ENCODE measurements around the gene C1QC.
A peak's percentile ranks its signal among the peaks of the same experiment; 100 is the strongest.
"Not testable (repeated sequence)": the region's sequence is repeated elsewhere in the genome, so short reads cannot be mapped to it uniquely, and the experiment has no call there.

C1QC gene

GRCh38 chr1:22646384-22646783, 3.0 kb downstream of the C1QC start:
- DNase-seq (ENCODE audit: low read depth in 2 of 3, low spot score in 1 of 3) = no peak

- DNase-seq (ENCODE audit: low read depth in 2 of 3, low spot score in 1 of 3) = no peak
These were observed 6.8 kb downstream of the C1QC start for GRCh38 chr1:22650089-22650693.

- DNase-seq (ENCODE audit: low read depth in 2 of 3, low spot score in 1 of 3) = no peak
These were observed 8.8 kb downstream of the C1QC start for GRCh38 chr1:22651941-22652856.

- DNase-seq (ENCODE audit: low read depth in 2 of 3, low spot score in 1 of 3) = no peak
These were observed 9.5 kb downstream of the C1QC start, which contains the start of gene C1QB for GRCh38 chr1:22652881-22653316. Gene C1QB, plus strand, starts transcription at chr1:22653236. Its CDS starts 6,227 bp downstream, at chr1:22659463.

- no peak for DNase-seq (ENCODE audit: low read depth in 2 of 3, low spot score in 1 of 3)
These were observed 11.3 kb downstream of the C1QC start for GRCh38 chr1:22654692-22655091.

DNA sequence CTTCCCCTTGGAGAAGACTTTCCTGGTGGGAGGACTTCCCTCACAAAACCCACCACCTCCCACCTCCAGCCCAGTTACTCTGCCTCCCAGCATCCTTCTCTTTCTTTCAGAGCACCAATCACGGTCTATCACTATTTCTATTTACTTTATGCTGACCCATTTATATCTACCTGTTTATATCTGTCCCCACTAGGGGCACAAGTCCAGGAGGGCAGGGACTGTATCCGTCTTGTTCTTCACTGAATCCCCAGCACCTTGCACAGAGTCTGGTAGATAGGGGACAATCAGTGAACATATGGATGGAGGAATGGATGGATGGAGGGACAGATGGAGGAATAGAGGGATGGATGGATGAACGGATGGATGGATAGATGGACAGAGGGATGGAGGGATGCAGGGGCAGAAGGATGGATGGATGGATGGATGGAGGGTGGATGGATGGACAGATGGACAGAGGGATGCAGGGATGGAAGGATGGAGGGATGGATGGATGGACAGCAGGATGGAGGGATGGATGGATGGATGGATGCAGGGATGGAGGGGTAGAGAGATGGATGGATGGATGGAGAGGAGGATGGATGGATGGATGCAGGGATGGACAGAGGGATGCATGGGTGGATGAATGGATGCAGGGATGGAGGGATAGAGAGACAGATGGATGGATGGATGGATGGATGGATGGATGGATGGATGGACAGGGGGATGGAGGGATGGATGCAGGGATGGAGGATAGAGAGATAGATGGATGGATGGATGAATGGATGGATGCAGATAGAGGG, 15.1 kb downstream of the C1QC start:
- DNase-seq (ENCODE audit: low read depth in 2 of 3, low spot score in 1 of 3) = no peak

GRCh38 chr1:22660716-22661241, 17.3 kb downstream of the C1QC start:
- DNase-seq (ENCODE audit: low read depth in 2 of 3, low spot score in 1 of 3) = no peak

GRCh38 chr1:22661880-22662279, 18.4 kb downstream of the C1QC start:
- DNase-seq (ENCODE audit: low read depth in 2 of 3, low spot score in 1 of 3) = no peak

GRCh38 chr1:22662318-22662717, 18.9 kb downstream of the C1QC start:
- DNase-seq (ENCODE audit: low read depth in 2 of 3, low spot score in 1 of 3) = no peak

DNA sequence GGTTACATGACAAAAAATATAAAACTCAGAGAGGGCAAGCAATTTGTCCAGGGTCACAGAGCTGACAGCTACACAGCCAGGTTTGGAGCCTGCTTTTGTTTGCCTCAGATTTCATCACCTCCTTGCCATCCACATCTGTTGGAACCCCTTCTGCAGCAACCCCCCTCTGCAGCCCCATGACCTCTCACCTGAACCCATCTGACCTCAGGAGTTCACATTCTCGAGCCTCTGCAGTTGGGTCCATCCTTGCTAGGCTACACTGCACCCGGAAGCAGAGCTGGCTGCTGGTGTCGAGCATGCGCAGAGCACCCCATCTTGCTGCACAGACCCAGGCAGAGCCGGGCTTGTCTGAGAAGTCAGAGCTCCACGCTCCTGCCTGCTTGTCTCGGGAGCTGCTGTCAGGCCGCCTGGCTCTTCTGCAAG, 19.6 kb downstream of the C1QC start:
- DNase-seq (ENCODE audit: low read depth in 2 of 3, low spot score in 1 of 3) = no peak

DNA sequence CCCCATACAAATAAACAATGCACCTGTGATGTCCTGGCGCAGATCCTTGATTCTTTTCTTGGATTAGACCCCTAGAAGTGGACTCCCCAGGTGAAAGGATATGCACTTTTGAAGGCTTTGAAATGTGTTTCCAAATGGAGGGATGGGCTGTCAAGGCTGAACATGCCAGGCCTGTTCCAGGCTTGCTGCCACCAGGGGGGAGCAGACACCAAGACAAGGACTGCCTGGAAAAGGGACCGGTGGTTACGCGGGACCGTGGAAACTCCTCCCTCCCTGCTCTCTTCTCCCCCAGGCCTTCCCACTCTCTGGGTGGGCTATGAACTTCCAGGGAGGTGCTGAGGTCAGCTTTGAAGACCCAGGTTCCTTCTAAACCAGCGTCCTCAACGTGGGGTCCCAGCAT, 22.3 kb downstream of the C1QC start:
- DNase-seq (ENCODE audit: low read depth in 2 of 3, low spot score in 1 of 3) = no peak

GRCh38 chr1:22666412-22666811, 23.0 kb downstream of the C1QC start:
- no peak for DNase-seq (ENCODE audit: low read depth in 2 of 3, low spot score in 1 of 3)

DNA sequence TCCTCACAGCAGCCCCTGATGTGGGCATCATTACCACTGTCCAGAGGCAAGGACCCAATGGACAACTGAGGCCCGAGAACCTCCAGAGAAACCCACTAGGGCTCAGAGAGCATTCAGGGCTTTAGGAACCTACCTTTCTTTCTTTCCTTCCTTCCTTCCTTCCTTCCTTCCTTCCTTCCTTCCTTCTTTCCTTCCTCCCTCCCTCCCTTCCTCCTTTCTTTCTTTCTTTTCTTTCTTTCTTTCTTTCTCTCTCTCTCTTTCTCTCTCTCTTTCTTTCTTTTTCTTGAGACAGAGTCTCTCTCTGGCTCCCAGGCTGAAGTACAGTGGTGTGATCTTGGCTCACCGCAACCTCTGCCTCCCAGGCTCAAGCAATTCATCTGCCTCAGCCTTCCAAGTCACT, 25.4 kb downstream of the C1QC start:
- not testable (repeated sequence) for DNase-seq (ENCODE audit: low read depth in 2 of 3, low spot score in 1 of 3)

- DNase-seq (ENCODE audit: low read depth in 2 of 3, low spot score in 1 of 3) = no peak
These were observed 27.0 kb downstream of the C1QC start for GRCh38 chr1:22670352-22670975.

GRCh38 chr1:22671999-22672398, 28.6 kb downstream of the C1QC start:
- no peak for DNase-seq (ENCODE audit: low read depth in 2 of 3, low spot score in 1 of 3)

GRCh38 chr1:22673486-22674409, 30.3 kb downstream of the C1QC start:
- peak; percentile 4 to 26 (median 17) for DNase-seq (ENCODE audit: low read depth in 2 of 3, low spot score in 1 of 3)

DNA sequence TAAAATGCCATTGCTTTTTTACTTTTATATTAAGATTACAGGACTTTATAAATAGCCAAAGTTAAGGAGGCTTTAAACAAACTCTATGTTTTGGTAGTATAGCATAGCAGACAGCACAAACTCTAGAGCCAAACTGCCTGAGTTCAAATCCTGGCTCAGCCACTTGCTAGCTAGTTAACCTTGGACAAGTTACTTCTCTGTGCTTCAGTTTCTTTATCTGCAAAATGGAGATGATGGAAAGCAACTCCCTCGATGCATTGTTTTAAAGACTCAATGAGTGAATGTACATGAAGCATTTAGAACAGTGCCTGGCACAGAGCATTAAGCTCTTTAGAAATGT, 30.9 kb downstream of the C1QC start:
- DNase-seq (ENCODE audit: low read depth in 2 of 3, low spot score in 1 of 3) = no peak

- not testable (repeated sequence) for DNase-seq (ENCODE audit: low read depth in 2 of 3, low spot score in 1 of 3)
These were observed 32.7 kb downstream of the C1QC start for GRCh38 chr1:22676151-22676550.

DNA sequence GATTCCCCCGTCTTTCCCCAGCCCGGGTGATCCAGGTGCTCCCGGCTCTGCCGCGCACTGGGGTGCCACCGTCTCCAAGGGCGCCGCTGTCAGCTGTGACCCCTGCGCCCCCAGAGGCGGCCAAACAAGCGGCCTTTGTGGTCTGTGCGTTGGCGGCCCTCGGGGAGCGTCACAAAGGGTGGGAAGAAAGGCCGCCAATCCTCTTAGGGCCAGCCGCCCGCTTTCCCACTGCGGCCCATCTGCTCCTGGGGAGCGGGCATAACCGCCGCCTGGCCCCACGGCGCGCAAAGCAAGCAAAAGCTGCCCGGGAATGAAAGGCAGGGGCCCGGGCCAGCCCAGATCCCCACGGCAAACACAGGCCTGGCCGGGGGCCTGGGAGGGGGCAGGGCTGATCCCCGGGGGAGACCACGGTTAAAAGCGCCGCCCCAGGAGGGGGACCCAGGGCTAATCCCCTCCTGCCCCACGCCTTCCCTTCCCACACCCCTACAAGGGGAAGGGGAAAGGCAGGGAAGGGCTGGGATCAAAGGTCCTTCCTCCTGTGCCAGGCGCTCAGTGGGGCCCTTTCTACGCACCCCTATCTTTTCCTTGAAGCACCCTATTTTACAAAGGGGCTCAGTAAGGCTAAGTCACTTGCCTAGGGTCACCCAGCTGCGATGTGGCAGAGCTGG, 33.6 kb downstream of the C1QC start:
- no peak for DNase-seq (ENCODE audit: low read depth in 2 of 3, low spot score in 1 of 3)
